ENCODE data around the gene CHD9. TPM values are rescaled to one million over a fixed set of nuclear protein-coding genes. Genes with fewer than 3 reads are reported as not detected.

The CHD9 gene
- total RNA-seq, 6 experiments from 2014 or later, result 19.8 to 44.3 (median 30.2) TPM

GRCh38 chr16:53115773-53116172, 61.0 kb downstream of the CHD9 start:
- ATAC-seq, result no peak
- intact Hi-C loops (cut with DNase I), result no loop called here
- Histone ChIP-seq H3K27me3 (no peaks in the 10 kb centered on the region), H3K36me3 (no peaks in the 10 kb centered on the region), H3K4me1 (no peaks in the 10 kb centered on the region), H3K4me3 (no peak overlapping the region), H3K9me3 (no peaks in the 10 kb centered on the region), H3K27ac (no peak overlapping the region)
- TF ChIP-seq POLR2A (IDR thresholded peaks at IDR 0.05) (no peak), CTCF (IDR thresholded peaks at IDR 0.05) (no peak)
- DNase-seq, result no peak
- WGBS (ENCODE audit: insufficient coverage, low coverage, low lambda C conversion rate, missing lambda C conversion rate), result 89% methylated on average over 3 of the region's 4 CpGs

DNA sequence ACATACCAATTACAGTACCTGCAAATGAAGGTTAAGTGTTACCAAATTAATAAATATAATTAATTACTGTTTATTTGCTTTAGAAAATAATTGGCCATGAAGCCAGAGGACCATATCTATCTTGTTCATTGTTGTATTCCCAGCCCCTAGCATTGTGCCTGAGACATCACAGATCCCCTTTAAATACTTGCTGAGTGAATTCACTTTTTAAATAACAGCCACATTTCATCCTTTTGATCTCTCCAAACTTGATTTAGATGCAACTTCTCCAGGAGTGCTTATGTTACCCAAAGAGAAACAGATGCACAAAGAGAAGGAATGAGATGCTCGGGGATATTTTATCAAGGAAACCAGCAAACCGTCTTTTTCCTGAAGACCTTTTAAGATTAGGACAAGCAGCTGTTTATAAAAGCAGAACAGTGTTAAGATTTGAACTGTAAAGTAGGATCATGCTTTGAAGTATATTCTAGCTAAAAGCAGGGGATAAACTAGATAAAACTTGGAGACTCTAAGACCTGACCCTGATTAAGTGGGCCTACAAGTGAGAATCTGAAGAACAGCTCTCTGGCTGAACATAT, 66.3 kb downstream of the CHD9 start:
- no peaks in the 10 kb centered on the region for H3K27me3 ChIP-seq
- intact Hi-C loops (cut with DNase I), result no loop called here

GRCh38 chr16:53121661-53122060, 66.9 kb downstream of the CHD9 start:
- H3K4me1 ChIP-seq, result no peaks in the 10 kb centered on the region
- intact Hi-C loops (cut with DNase I), result no loop called here
- no peak for DNase-seq
- ATAC-seq, result peak in 2 of 4 donors; percentile 34 to 35
- H3K27ac ChIP-seq, result no peak overlapping the region
- no peak overlapping the region for H3K4me3 ChIP-seq
- H3K27me3 ChIP-seq, result no peaks in the 10 kb centered on the region
- TF ChIP-seq POLR2A (IDR thresholded peaks at IDR 0.05), result no peak
- TF ChIP-seq CTCF (IDR thresholded peaks at IDR 0.05), result no peak
- WGBS (ENCODE audit: insufficient coverage, low coverage, low lambda C conversion rate, missing lambda C conversion rate), result 7% methylated on average over 1 of the region's 1 CpG
- H3K9me3 ChIP-seq, result no peaks in the 10 kb centered on the region
- no peaks in the 10 kb centered on the region for H3K36me3 ChIP-seq

More for the DNA sequence above, 66.3 kb downstream of the CHD9 start:
- TF ChIP-seq POLR2A (IDR thresholded peaks at IDR 0.05), result no peak
- no peak for TF ChIP-seq CTCF (IDR thresholded peaks at IDR 0.05)
- Histone ChIP-seq H3K4me3 (no peak overlapping the region), H3K36me3 (no peaks in the 10 kb centered on the region), H3K4me1 (no peaks in the 10 kb centered on the region), H3K9me3 (no peaks in the 10 kb centered on the region), H3K27ac (no peak overlapping the region)
- ATAC-seq (no peak), DNase-seq (no peak)
- WGBS (ENCODE audit: insufficient coverage, low coverage, low lambda C conversion rate, missing lambda C conversion rate), result 56% methylated on average over 2 of the region's 2 CpGs

- H3K4me1 ChIP-seq, result no peaks in the 10 kb centered on the region
- TF ChIP-seq CTCF (IDR thresholded peaks at IDR 0.05), result no peak
- no peak for TF ChIP-seq POLR2A (IDR thresholded peaks at IDR 0.05)
- H3K27me3 ChIP-seq, result no peaks in the 10 kb centered on the region
- intact Hi-C loops (cut with DNase I), result no loop called here
- 80% methylated on average over 3 of the region's 3 CpGs for WGBS (ENCODE audit: insufficient coverage, low coverage, low lambda C conversion rate, missing lambda C conversion rate)
- no peaks in the 10 kb centered on the region for H3K36me3 ChIP-seq
- DNase-seq, result no peak
- H3K9me3 ChIP-seq, result no peaks in the 10 kb centered on the region
- no peak for ATAC-seq
- H3K4me3 ChIP-seq, result no peak overlapping the region
- H3K27ac ChIP-seq, result no peak overlapping the region
Measured at GRCh38 chr16:53123747-53124146, 69.0 kb downstream of the CHD9 start.
